GM10266 (cell line): ENCODE measurements around the gene SV2C.
"Not testable (repeated sequence)": the region's sequence is repeated elsewhere in the genome, so short reads cannot be mapped to it uniquely, and the experiment has no call there.

Experiments
- DNase-seq: peaks from one replicate; pipeline ENCODE4 v3.0.0; 2012; ENCODE audit errors: extremely low spot score
- CTCF ChIP-seq: IDR thresholded peaks from 2 replicates; pipeline ENCODE4 v1.5.1; 2012; ENCODE audit warnings: mild to moderate bottlenecking, low read depth; ENCODE audit not compliant: control insufficient read depth, insufficient read depth; ENCODE audit errors: missing control alignments

SV2C gene

GRCh38 chr5:76234665-76235064 lies 151.5 kb downstream of the SV2C start:
- TF ChIP-seq CTCF = no peak

GRCh38 chr5:76236684-76237083 lies 153.5 kb downstream of the SV2C start:
- no peak for DNase-seq
- no peak for TF ChIP-seq CTCF

More at GRCh38 chr5:76234665-76235064, 151.5 kb downstream of the SV2C start:
- DNase-seq = no peak

GRCh38 chr5:76240336-76240735 lies 157.2 kb downstream of the SV2C start:
- no peak for TF ChIP-seq CTCF

GRCh38 chr5:76242155-76242554 lies 159.0 kb downstream of the SV2C start:
- DNase-seq = not testable (repeated sequence)

More at GRCh38 chr5:76240336-76240735, 157.2 kb downstream of the SV2C start:
- DNase-seq = no peak

- DNase-seq = no peak
- TF ChIP-seq CTCF = no peak
Measured at GRCh38 chr5:76245590-76245989, 162.4 kb downstream of the SV2C start.

GRCh38 chr5:76249621-76250020 lies 166.4 kb downstream of the SV2C start:
- DNase-seq = no peak
- TF ChIP-seq CTCF = no peak

- no peak for TF ChIP-seq CTCF
- no peak for DNase-seq
Measured at GRCh38 chr5:76250463-76250862, 167.3 kb downstream of the SV2C start.

- TF ChIP-seq CTCF = no peak
- DNase-seq = no peak
Measured at GRCh38 chr5:76251656-76252055, 168.5 kb downstream of the SV2C start.
